PC-3 (cell line): ENCODE measurements around the gene SNAPC1. TPM values are rescaled to one million over a fixed set of nuclear protein-coding genes. Genes with fewer than 3 reads are reported as not detected.

ENCODE experiments used
- ATAC-seq: fragments of 200-7000 bp; cut with Tn5 transposase; 2 replicates; pipeline ENCODE4 v1.9.1; 2020; ENCODE audit warnings: mild to moderate bottlenecking, moderate library complexity
- BruUV-seq: library from RNA; stranded (reverse); fragments of 400-500 nt; replicated peaks from 2 replicates; lab custom pipeline; 2021; lab: Mats Ljungman, UMichigan
- CTCF ChIA-PET: fragments of 300-600 bp; sonication (Branson Sonifier 250); formaldehyde crosslinking; loops from one replicate; lab custom pipeline; 2022; ENCODE audit warnings: antibody characterized with exemption; lab: Charles Lee
- POLR2A ChIA-PET: fragments of 300-600 bp; sonication (Branson Sonifier 250); formaldehyde crosslinking; loops from one replicate; lab custom pipeline; 2022; ENCODE audit warnings: antibody characterized with exemption; ENCODE audit not compliant: unreplicated experiment; lab: Charles Lee
- DNase-seq: peaks from one replicate; pipeline ENCODE4 v3.0.0-alpha.2; 2015
- H2AFZ ChIP-seq: fragments of 300-600 bp; sonication (generic); 2 replicates; pipeline ENCODE4 v1.6.0; 2016; ENCODE audit warnings: antibody characterized with exemption, low read length
- H3F3A ChIP-seq: fragments of 300-600 bp; sonication (generic); one replicate; pipeline ENCODE4 v1.6.0; 2017; ENCODE audit warnings: antibody characterized with exemption, low read length, control low read depth, mild to moderate bottlenecking; ENCODE audit not compliant: unreplicated experiment
- H3K27ac ChIP-seq: fragments of 300-600 bp; sonication (generic); 2 replicates; pipeline ENCODE4 v1.5.1; 2016; ENCODE audit warnings: mild to moderate bottlenecking, low read length
- H3K27me3 ChIP-seq: fragments of 300-600 bp; sonication (generic); 2 replicates; pipeline ENCODE4 v1.6.1; 2016; ENCODE audit warnings: low read length, mixed read lengths
- H3K36me3 ChIP-seq: fragments of 300-600 bp; sonication (generic); 2 replicates; pipeline ENCODE4 v1.6.1; 2016; ENCODE audit warnings: low read depth, mixed run types, low read length, mixed read lengths
- H3K4me1 ChIP-seq: fragments of 300-600 bp; sonication (generic); 2 replicates; pipeline ENCODE4 v1.5.1; 2016; ENCODE audit warnings: low read length; ENCODE audit not compliant: insufficient read depth
- H3K4me2 ChIP-seq: fragments of 300-600 bp; sonication (generic); 2 replicates; pipeline ENCODE4 v1.6.0; 2016; ENCODE audit warnings: low read length
- H3K4me3 ChIP-seq: fragments of 300-600 bp; sonication (generic); 2 replicates; pipeline ENCODE4 v1.5.1; 2016; ENCODE audit warnings: mild to moderate bottlenecking, low read length, mixed read lengths
- H3K79me2 ChIP-seq: fragments of 300-600 bp; sonication (generic); 2 replicates; pipeline ENCODE4 v1.6.1; 2017; ENCODE audit warnings: low read length, mixed read lengths
- H3K9ac ChIP-seq: fragments of 300-600 bp; sonication (generic); 2 replicates; pipeline ENCODE4 v1.6.0; 2016; ENCODE audit warnings: mild to moderate bottlenecking, low read length
- H3K9me2 ChIP-seq: fragments of 300-600 bp; sonication (generic); replicated peaks from 2 replicates; pipeline ENCODE4 v1.6.1; 2016; ENCODE audit warnings: mixed run types, low read length, mixed read lengths
- H3K9me3 ChIP-seq: fragments of 300-600 bp; sonication (generic); 2 replicates; pipeline ENCODE4 v1.6.1; 2016; ENCODE audit warnings: low read length, mixed read lengths
- H4K20me1 ChIP-seq: fragments of 300-600 bp; sonication (generic); 2 replicates; pipeline ENCODE4 v1.6.1; 2016; ENCODE audit warnings: low read length, mixed read lengths
- EZH2 ChIP-seq: fragments of 300-600 bp; sonication (generic); IDR thresholded peaks from one replicate; pipeline ENCODE4 v1.6.1; 2017; ENCODE audit warnings: antibody characterized with exemption, mild to moderate bottlenecking, low read length; ENCODE audit not compliant: unreplicated experiment
- EZH2phosphoT487 ChIP-seq: fragments of 300-600 bp; sonication (generic); IDR thresholded peaks from 2 replicates; pipeline ENCODE4 v1.6.1; 2018; ENCODE audit warnings: mild to moderate bottlenecking, antibody characterized with exemption, low read length, borderline replicate concordance
- intact Hi-C: fragments of 100-400 bp; cut with micrococcal nuclease; formaldehyde crosslinking; loops from 2 replicates; pipeline ENCODE4 v1.9.0; 2023
- total RNA-seq: library from RNA; depleted of rRNA; stranded (reverse); fragments of >200 nt; gene quantifications from 2 replicates; pipeline ENCODE4 v1.2.3, GENCODE V29; 2014
- TF ChIP-seq, protein P1 (sequence below): fragments of 300-600 bp; sonication (generic); conservative IDR thresholded peaks from 2 replicates; pipeline ENCODE4 v1.5.1; 2017; ENCODE audit warnings: antibody characterized with exemption, low read depth, mild to moderate bottlenecking, low read length

SNAPC1 gene
- total RNA-seq, 1 experiment from 2014 or later: 26.7 TPM

DNA sequence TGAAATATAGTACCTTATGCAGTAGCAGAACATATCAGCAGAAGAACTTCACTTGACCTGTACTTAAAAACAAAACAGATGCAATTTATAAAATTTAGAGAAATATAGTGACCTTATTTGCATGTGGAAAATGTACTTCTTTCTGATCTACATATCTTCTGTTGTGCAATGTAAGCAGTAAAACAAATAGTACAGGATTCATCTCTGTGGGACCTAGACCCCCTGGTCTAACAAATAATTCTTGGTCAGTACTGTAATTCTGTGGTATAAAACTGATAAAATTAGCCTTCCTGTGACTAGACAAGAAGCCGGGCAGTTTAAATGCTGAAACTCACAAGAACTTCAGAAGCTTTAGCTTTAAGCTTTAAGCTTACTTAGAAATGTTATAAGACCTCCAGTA lies 45.3 kb upstream of the SNAPC1 start:
- no peaks in the 10 kb centered on the region for H3K27me3 ChIP-seq
- H3K9ac ChIP-seq: no peak overlapping the region
- no peak overlapping the region for H3K4me3 ChIP-seq
- POLR2A ChIA-PET: no interaction called here
- no peak overlapping the region for H3K27ac ChIP-seq
- no peak for DNase-seq
- intact Hi-C loops: no loop called here
- peaks cover 38% of the 10 kb centered on the region for H3F3A ChIP-seq
- peaks cover 99% of the 10 kb centered on the region for H3K79me2 ChIP-seq
- peaks cover 60% of the 10 kb centered on the region for H3K4me1 ChIP-seq
- CTCF ChIA-PET: no interaction called here
- ATAC-seq: no peak
- no peaks in the 10 kb centered on the region for H3K9me3 ChIP-seq
- H3K9me2 ChIP-seq: no peaks in the 10 kb centered on the region
- BruUV-seq: no TSS peak
- H4K20me1 ChIP-seq: peaks cover 94% of the 10 kb centered on the region
- peaks cover 15% of the 10 kb centered on the region for H3K36me3 ChIP-seq
- no peak overlapping the region for H2AFZ ChIP-seq
- no peak for TF ChIP-seq EZH2phosphoT487
- TF ChIP-seq, protein P1, sequence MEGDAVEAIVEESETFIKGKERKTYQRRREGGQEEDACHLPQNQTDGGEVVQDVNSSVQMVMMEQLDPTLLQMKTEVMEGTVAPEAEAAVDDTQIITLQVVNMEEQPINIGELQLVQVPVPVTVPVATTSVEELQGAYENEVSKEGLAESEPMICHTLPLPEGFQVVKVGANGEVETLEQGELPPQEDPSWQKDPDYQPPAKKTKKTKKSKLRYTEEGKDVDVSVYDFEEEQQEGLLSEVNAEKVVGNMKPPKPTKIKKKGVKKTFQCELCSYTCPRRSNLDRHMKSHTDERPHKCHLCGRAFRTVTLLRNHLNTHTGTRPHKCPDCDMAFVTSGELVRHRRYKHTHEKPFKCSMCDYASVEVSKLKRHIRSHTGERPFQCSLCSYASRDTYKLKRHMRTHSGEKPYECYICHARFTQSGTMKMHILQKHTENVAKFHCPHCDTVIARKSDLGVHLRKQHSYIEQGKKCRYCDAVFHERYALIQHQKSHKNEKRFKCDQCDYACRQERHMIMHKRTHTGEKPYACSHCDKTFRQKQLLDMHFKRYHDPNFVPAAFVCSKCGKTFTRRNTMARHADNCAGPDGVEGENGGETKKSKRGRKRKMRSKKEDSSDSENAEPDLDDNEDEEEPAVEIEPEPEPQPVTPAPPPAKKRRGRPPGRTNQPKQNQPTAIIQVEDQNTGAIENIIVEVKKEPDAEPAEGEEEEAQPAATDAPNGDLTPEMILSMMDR: no peak
- TF ChIP-seq EZH2: no peak
- H3K4me2 ChIP-seq: no peak overlapping the region

DNA sequence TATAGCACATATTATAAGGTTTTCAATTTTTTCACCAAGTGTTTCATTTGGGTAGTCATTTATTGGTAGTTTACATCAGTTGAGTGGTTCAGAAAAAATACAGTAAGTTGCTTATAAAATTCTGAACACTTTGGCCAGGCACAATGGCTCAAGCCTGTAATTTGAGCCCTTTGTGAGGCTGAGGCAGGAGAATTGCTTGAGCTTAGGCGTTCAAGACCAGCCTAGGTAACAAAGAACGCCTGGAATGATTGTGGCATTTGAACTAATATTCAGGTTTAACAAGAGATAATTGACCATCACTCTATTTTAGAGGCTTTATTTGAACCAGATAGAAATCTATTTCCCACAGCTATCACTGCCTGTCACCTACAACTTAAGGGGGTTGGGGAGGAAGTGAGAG lies 44.2 kb upstream of the SNAPC1 start:
- H3K9me3 ChIP-seq: no peaks in the 10 kb centered on the region
- no peak overlapping the region for H2AFZ ChIP-seq
- ATAC-seq: no peak
- peaks cover 46% of the 10 kb centered on the region for H3F3A ChIP-seq
- no peak overlapping the region for H3K27ac ChIP-seq
- H4K20me1 ChIP-seq: peaks cover 92% of the 10 kb centered on the region
- no TSS peak for BruUV-seq
- TF ChIP-seq, protein P1: no peak
- TF ChIP-seq EZH2 (no peak), EZH2phosphoT487 (no peak)
- no peak overlapping the region for H3K4me2 ChIP-seq
- H3K9ac ChIP-seq: no peak overlapping the region
- DNase-seq: no peak
- H3K79me2 ChIP-seq: peaks cover 99% of the 10 kb centered on the region
- ChIA-PET CTCF (no interaction called here), POLR2A (no interaction called here)
- no peaks in the 10 kb centered on the region for H3K9me2 ChIP-seq
- intact Hi-C loops: no loop called here
- no peaks in the 10 kb centered on the region for H3K27me3 ChIP-seq
- H3K4me3 ChIP-seq: no peak overlapping the region
- peaks cover 25% of the 10 kb centered on the region for H3K36me3 ChIP-seq
- H3K4me1 ChIP-seq: peaks cover 50% of the 10 kb centered on the region

DNA sequence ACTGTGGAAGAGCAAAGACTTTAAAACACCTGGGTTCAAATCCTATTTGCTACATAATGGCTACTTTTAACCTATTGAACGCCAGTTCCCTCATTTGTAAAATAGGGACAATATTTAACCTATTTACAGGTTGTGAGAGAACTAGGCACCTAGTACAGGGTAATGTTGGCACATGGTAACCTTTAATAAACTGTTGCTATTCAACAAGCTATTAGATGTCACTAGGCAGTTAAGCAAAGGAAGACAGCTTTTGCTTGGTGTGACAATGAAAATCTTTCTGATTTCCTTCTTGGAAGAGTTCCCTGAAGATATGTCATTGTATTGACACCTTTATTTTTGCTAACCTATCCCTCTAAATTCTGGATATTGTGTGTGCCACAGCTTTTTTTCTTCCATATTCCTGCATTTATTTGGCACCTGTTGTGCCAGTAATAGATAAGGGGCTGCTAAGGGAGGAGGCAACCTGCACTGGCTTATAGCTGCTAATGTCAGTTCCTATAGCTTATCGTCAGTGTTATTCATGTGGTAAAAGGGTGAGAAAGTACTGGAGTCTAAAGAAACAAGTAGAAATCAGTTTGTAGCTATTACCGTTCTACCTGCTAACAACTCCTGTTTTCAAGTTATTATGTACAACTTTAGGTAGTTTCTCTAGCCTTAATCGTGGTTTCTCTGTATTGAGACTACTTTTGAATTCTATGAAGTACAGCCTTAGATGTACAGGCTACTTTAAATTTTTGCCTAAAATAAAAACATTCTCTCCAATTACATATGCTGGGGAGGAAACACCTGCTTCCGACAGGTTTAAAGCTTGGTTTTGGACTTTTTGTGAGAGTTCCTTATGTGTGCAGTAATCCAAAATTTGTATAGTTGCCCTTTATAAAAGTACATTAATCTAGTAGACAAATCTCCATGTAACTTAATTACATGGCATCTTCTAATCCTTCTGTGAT lies 42.6 kb upstream of the SNAPC1 start:
- H3K27me3 ChIP-seq: no peaks in the 10 kb centered on the region
- H4K20me1 ChIP-seq: peaks cover 85% of the 10 kb centered on the region
- peaks cover 98% of the 10 kb centered on the region for H3K79me2 ChIP-seq
- TF ChIP-seq EZH2phosphoT487 (no peak), EZH2 (no peak)
- TF ChIP-seq, protein P1: no peak
- no peak overlapping the region for H3K9ac ChIP-seq
- DNase-seq: no peak
- peaks cover 53% of the 10 kb centered on the region for H3F3A ChIP-seq
- no peaks in the 10 kb centered on the region for H3K9me2 ChIP-seq
- peaks cover 36% of the 10 kb centered on the region for H3K4me1 ChIP-seq
- peaks cover 37% of the 10 kb centered on the region for H3K36me3 ChIP-seq
- H3K4me3 ChIP-seq: no peak overlapping the region
- H2AFZ ChIP-seq: no peak overlapping the region
- no peaks in the 10 kb centered on the region for H3K9me3 ChIP-seq
- peak overlapping the region; percentile 7 for H3K4me2 ChIP-seq
- peak overlapping the region; percentile 6 for H3K27ac ChIP-seq
- BruUV-seq: no TSS peak
- ChIA-PET POLR2A (interaction anchor here (0.6 kb wide), 2 partner anchors 186 to 451 kb away, joined by 4 to 6 read pairs; no protein-coding TSS in a partner anchor), CTCF (interaction anchor here (0.6 to 0.8 kb wide), 2 partner anchors 10 to 117 kb away, joined by 3 to 6 read pairs; no protein-coding TSS in a partner anchor)
- intact Hi-C loops: no loop called here
- peak; percentile 10 for ATAC-seq
